K562 (cell line): ENCODE measurements around the gene SERPINI2.

Experiments used
- EP300 ChIP-seq: IDR thresholded peaks from 2 replicates; pipeline ENCODE4 v1.6.1; 2012; ENCODE audit warnings: low read length, improper control_type of control experiment
- LARP7 ChIP-seq: fragments of 450-650 bp; IDR thresholded peaks from 2 replicates; pipeline ENCODE4 v1.6.1; 2016
- NELFE ChIP-seq: IDR thresholded peaks from 2 replicates; pipeline ENCODE4 v1.6.1; 2011; ENCODE audit warnings: mild to moderate bottlenecking; ENCODE audit not compliant: insufficient read depth, insufficient read length
- NR3C1 ChIP-seq: sonication (generic); formaldehyde crosslinking; IDR thresholded peaks from 2 replicates; pipeline ENCODE4 v1.8.1; 2022; ENCODE audit warnings: missing genetic modification reagents
- POLR2A ChIP-seq: fragments of 450-650 bp; conservative IDR thresholded peaks from 2 replicates; pipeline ENCODE4 v1.6.1; 2016
- POLR2AphosphoS5 ChIP-seq: IDR thresholded peaks from 2 replicates; pipeline ENCODE4 v1.6.1; 2011; ENCODE audit warnings: mild to moderate bottlenecking, low read depth, low read length, moderate library complexity; ENCODE audit not compliant: control insufficient read depth, insufficient read depth
- SREBF2 ChIP-seq: sonication (generic); formaldehyde crosslinking; IDR thresholded peaks from 2 replicates; pipeline ENCODE4 v1.4.0; 2020; ENCODE audit warnings: mild to moderate bottlenecking, missing genetic modification reagents
- ZNF561 ChIP-seq: fragments of 450-650 bp; formaldehyde crosslinking; conservative IDR thresholded peaks from 2 replicates; pipeline ENCODE4 v1.4.0; 2020; ENCODE audit warnings: mild to moderate bottlenecking, moderate library complexity
- TF ChIP-seq, protein P1 (sequence below): fragments of 450-650 bp; IDR thresholded peaks from 2 replicates; pipeline ENCODE4 v1.6.1; 2016; ENCODE audit warnings: low read depth
- TF ChIP-seq, protein P2 (sequence below): sonication (generic); formaldehyde crosslinking; IDR thresholded peaks from 2 replicates; pipeline ENCODE4 v1.5.0; 2020; ENCODE audit warnings: missing genetic modification reagents
- TF ChIP-seq, protein P3 (sequence below), 3 experiments: IDR thresholded peaks in 2 of 3; conservative IDR thresholded peaks in 1 of 3; 2 replicates each; pipeline ENCODE4 v1.5.1; 2011 to 2012; ENCODE audit warnings: low read length in 3 of 3, mild to moderate bottlenecking in 3 of 3, control low read depth in 2 of 3, improper control_type of control experiment in 1 of 3, inconsistent platforms in 1 of 3, low read depth in 1 of 3, mixed read lengths in 1 of 3, moderate library complexity in 1 of 3; ENCODE audit not compliant: insufficient read depth in 2 of 3
- TF ChIP-seq, protein P4 (sequence below): sonication (generic); formaldehyde crosslinking; IDR thresholded peaks from 2 replicates; pipeline ENCODE4 v1.9.0; 2022; ENCODE audit warnings: mild to moderate bottlenecking, missing genetic modification reagents
- TF ChIP-seq, protein P5 (sequence below): fragments of 450-650 bp; IDR thresholded peaks from 2 replicates; pipeline ENCODE4 v1.6.1; 2016; ENCODE audit warnings: low read depth, mild to moderate bottlenecking, moderate library complexity

DNA sequence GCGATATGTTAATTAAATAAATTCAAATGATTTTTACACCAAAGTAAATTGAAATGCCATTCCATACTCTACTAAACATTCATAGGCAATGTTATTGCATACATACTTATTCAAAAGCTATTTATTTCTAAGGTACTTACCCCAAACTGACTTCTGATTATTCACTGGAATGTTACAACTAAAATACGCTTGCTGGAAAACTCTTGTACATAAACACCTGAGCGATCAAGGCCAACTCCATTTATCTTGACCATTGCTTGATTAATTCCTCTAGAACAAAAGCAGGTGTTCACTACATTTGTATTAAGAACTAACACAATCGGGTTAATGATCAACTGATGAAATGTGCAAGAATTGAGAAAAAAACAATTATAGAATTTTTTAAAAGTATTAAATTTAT, at the start of gene SERPINI2:
- TF ChIP-seq, protein P1, sequence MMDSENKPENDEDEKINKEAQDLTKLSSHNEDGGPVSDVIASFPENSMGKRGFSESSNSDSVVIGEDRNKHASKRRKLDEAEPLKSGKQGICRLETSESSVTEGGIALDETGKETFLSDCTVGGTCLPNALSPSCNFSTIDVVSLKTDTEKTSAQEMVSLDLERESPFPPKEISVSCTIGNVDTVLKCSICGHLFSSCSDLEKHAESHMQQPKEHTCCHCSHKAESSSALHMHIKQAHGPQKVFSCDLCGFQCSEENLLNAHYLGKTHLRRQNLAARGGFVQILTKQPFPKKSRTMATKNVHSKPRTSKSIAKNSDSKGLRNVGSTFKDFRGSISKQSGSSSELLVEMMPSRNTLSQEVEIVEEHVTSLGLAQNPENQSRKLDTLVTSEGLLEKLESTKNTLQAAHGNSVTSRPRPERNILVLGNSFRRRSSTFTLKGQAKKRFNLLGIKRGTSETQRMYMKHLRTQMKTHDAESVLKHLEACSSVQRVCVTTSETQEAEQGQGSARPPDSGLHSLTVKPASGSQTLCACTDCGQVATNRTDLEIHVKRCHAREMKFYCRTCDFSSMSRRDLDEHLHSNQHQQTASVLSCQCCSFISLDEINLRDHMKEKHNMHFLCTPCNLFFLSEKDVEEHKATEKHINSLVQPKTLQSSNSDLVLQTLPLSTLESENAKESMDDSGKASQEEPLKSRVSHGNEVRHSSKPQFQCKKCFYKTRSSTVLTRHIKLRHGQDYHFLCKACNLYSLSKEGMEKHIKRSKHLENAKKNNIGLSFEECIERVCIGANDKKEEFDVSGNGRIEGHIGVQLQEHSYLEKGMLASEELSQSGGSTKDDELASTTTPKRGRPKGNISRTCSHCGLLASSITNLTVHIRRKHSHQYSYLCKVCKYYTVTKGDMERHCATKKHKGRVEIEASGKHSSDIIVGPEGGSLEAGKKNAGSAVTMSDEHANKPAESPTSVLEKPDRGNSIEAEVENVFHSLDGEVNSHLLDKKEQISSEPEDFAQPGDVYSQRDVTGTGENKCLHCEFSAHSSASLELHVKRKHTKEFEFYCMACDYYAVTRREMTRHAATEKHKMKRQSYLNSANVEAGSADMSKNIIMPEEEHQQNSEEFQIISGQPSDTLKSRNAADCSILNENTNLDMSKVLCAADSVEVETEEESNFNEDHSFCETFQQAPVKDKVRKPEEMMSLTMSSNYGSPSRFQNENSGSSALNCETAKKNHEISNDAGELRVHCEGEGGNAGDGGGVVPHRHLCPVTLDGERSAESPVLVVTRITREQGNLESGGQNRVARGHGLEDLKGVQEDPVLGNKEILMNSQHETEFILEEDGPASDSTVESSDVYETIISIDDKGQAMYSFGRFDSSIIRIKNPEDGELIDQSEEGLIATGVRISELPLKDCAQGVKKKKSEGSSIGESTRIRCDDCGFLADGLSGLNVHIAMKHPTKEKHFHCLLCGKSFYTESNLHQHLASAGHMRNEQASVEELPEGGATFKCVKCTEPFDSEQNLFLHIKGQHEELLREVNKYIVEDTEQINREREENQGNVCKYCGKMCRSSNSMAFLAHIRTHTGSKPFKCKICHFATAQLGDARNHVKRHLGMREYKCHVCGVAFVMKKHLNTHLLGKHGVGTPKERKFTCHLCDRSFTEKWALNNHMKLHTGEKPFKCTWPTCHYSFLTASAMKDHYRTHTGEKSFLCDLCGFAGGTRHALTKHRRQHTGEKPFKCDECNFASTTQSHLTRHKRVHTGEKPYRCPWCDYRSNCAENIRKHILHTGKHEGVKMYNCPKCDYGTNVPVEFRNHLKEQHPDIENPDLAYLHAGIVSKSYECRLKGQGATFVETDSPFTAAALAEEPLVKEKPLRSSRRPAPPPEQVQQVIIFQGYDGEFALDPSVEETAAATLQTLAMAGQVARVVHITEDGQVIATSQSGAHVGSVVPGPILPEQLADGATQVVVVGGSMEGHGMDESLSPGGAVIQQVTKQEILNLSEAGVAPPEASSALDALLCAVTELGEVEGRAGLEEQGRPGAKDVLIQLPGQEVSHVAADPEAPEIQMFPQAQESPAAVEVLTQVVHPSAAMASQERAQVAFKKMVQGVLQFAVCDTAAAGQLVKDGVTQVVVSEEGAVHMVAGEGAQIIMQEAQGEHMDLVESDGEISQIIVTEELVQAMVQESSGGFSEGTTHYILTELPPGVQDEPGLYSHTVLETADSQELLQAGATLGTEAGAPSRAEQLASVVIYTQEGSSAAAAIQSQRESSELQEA, result no peak
- TF ChIP-seq NR3C1 (CRISPR knock-in tag), result no peak
- TF ChIP-seq, protein P2, sequence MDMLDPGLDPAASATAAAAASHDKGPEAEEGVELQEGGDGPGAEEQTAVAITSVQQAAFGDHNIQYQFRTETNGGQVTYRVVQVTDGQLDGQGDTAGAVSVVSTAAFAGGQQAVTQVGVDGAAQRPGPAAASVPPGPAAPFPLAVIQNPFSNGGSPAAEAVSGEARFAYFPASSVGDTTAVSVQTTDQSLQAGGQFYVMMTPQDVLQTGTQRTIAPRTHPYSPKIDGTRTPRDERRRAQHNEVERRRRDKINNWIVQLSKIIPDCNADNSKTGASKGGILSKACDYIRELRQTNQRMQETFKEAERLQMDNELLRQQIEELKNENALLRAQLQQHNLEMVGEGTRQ (CRISPR knock-in tag), result no peak
- TF ChIP-seq, protein P3, sequence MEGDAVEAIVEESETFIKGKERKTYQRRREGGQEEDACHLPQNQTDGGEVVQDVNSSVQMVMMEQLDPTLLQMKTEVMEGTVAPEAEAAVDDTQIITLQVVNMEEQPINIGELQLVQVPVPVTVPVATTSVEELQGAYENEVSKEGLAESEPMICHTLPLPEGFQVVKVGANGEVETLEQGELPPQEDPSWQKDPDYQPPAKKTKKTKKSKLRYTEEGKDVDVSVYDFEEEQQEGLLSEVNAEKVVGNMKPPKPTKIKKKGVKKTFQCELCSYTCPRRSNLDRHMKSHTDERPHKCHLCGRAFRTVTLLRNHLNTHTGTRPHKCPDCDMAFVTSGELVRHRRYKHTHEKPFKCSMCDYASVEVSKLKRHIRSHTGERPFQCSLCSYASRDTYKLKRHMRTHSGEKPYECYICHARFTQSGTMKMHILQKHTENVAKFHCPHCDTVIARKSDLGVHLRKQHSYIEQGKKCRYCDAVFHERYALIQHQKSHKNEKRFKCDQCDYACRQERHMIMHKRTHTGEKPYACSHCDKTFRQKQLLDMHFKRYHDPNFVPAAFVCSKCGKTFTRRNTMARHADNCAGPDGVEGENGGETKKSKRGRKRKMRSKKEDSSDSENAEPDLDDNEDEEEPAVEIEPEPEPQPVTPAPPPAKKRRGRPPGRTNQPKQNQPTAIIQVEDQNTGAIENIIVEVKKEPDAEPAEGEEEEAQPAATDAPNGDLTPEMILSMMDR (IDR thresholded peaks at IDR 0.05 in 2 of 3, conservative IDR thresholded peaks at IDR 0.05 in 1 of 3; ENCODE audit: insufficient read depth in 2 of 3, low read depth in 1 of 3, low read length in 3 of 3), result no peak
- no peak for TF ChIP-seq NELFE
- no peak for TF ChIP-seq ZNF561 (CRISPR knock-in tag)
- no peak for TF ChIP-seq EP300
- TF ChIP-seq POLR2A, result no peak
- no peak for TF ChIP-seq LARP7
- TF ChIP-seq POLR2AphosphoS5, result no peak
- no peak for TF ChIP-seq SREBF2 (CRISPR knock-in tag)
- TF ChIP-seq, protein P4, sequence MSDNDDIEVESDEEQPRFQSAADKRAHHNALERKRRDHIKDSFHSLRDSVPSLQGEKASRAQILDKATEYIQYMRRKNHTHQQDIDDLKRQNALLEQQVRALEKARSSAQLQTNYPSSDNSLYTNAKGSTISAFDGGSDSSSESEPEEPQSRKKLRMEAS (CRISPR knock-in tag), result no peak
- TF ChIP-seq, protein P5, sequence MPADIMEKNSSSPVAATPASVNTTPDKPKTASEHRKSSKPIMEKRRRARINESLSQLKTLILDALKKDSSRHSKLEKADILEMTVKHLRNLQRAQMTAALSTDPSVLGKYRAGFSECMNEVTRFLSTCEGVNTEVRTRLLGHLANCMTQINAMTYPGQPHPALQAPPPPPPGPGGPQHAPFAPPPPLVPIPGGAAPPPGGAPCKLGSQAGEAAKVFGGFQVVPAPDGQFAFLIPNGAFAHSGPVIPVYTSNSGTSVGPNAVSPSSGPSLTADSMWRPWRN, result no peak
